Common myeloid progenitor, CD34-positive (primary cell): ENCODE results near the gene HSD11B2.

Experiments used
- CTCF ChIA-PET: fragments of 350-600 bp; sonication (Branson Sonifier 250); formaldehyde crosslinking; loops from one replicate; lab custom pipeline; 2021; ENCODE audit warnings: antibody characterized with exemption; lab: Charles Lee
- POLR2A ChIA-PET: fragments of 350-600 bp; sonication (Branson Sonifier 250); formaldehyde crosslinking; loops from one replicate; lab custom pipeline; 2021; ENCODE audit warnings: antibody characterized with exemption; lab: Charles Lee
- DNase-seq, 3 donors: peaks; one replicate each; pipeline versions ENCODE4 v3.0.0 to v3.0.0-alpha.2; 2013
- H3K27ac ChIP-seq, 2 experiments: 1 replicate in 1 of 2; 2 replicates in 1 of 2; pipeline ENCODE4 v1.7.0; 2013; ENCODE audit warnings: inconsistent platforms in 2 of 2, low read length in 2 of 2, mild to moderate bottlenecking in 2 of 2, low read depth in 1 of 2, moderate library complexity in 1 of 2; ENCODE audit not compliant: severe bottlenecking in 2 of 2, insufficient read depth in 1 of 2, poor library complexity in 1 of 2
- H3K27me3 ChIP-seq, 5 experiments: replicated peaks in 2 of 5; 1 replicate in 3 of 5; 2 replicates in 2 of 5; pipeline versions ENCODE4 v1.6.1 to v1.7.0; 2013; ENCODE audit warnings: low read length in 4 of 5, mild to moderate bottlenecking in 2 of 5, moderate library complexity in 2 of 5, inconsistent platforms in 1 of 5; ENCODE audit not compliant: insufficient read depth in 5 of 5, control insufficient read depth in 4 of 5
- H3K36me3 ChIP-seq, 4 experiments: 1 replicate in 2 of 4; 2 replicates in 2 of 4; pipeline versions ENCODE4 v1.6.1 to v1.7.0; 2013; ENCODE audit warnings: low read length in 3 of 4, control low read depth in 1 of 4, mild to moderate bottlenecking in 1 of 4; ENCODE audit not compliant: control insufficient read depth in 4 of 4, insufficient read depth in 4 of 4
- H3K4me1 ChIP-seq, 4 experiments: 1 replicate in 3 of 4; 2 replicates in 1 of 4; pipeline versions ENCODE4 v1.6.1 to v1.7.1; 2013; ENCODE audit warnings: low read length in 3 of 4, mild to moderate bottlenecking in 3 of 4, control low read depth in 1 of 4, inconsistent platforms in 1 of 4, moderate library complexity in 1 of 4; ENCODE audit not compliant: control insufficient read depth in 4 of 4, insufficient read depth in 4 of 4; ENCODE audit errors: control extremely low read depth in 1 of 4
- H3K4me3 ChIP-seq, 7 experiments: 1 replicate in 4 of 7; 2 replicates in 3 of 7; pipeline versions ENCODE4 v1.5.1 to v1.7.0; 2013; ENCODE audit warnings: mild to moderate bottlenecking in 7 of 7, low read length in 6 of 7, moderate library complexity in 6 of 7, inconsistent platforms in 2 of 7, low read depth in 2 of 7, control low read depth in 1 of 7; ENCODE audit not compliant: insufficient read depth in 4 of 7, control insufficient read depth in 1 of 7; ENCODE audit errors: extremely low read depth in 1 of 7
- H3K9me3 ChIP-seq, 5 experiments: 1 replicate in 4 of 5; 2 replicates in 1 of 5; pipeline versions ENCODE4 v1.6.1 to v1.7.1; 2013; ENCODE audit warnings: low read length in 4 of 5, mild to moderate bottlenecking in 2 of 5, inconsistent platforms in 1 of 5, low read depth in 1 of 5, moderate library complexity in 1 of 5; ENCODE audit not compliant: control insufficient read depth in 4 of 5, insufficient read depth in 2 of 5; ENCODE audit errors: control extremely low read depth in 1 of 5
- WGBS: methylation state at CpG from one replicate; pipeline ENCODE4 v1.1.5; 2013; ENCODE audit not compliant: insufficient coverage; 5-methylcytosine and 5-hydroxymethylcytosine counted together

The HSD11B2 gene

GRCh38 chr16:67399749-67400704, 30.9 kb upstream of the HSD11B2 start:
- POLR2A ChIA-PET = interaction anchor here (1.1 kb wide), 1 partner anchor 9 kb away, joined by 4 read pairs; no protein-coding TSS in a partner anchor
- H3K9me3 ChIP-seq = no peaks in the 10 kb centered on the region
- H3K4me3 ChIP-seq = no peak overlapping the region
- DNase-seq = no peak
- H3K27ac ChIP-seq = no peak overlapping the region
- H3K4me1 ChIP-seq = peaks cover 0 to 18% (median 13%) of the 10 kb centered on the region in 4 experiments
- peaks cover 0 to 15% (median 8%) of the 10 kb centered on the region in 5 experiments for H3K27me3 ChIP-seq
- H3K36me3 ChIP-seq = no peaks in the 10 kb centered on the region
- 85% methylated on average over 19 of the region's 19 CpGs for WGBS
- CTCF ChIA-PET = interaction anchor here (0.6 to 4.1 kb wide), 34 partner anchors 8 to 510 kb away, joined by 3 to 25 read pairs (median 6); partner anchors contain the start of gene ZDHHC1

- Histone ChIP-seq H3K4me1 (peaks cover 0 to 12% (median 9%) of the 10 kb centered on the region in 4 experiments), H3K9me3 (no peaks in the 10 kb centered on the region), H3K27ac (no peak overlapping the region), H3K27me3 (peaks cover 0 to 6% (median 2%) of the 10 kb centered on the region in 5 experiments), H3K36me3 (no peaks in the 10 kb centered on the region), H3K4me3 (no peak overlapping the region)
- DNase-seq = no peak
- ChIA-PET CTCF (interaction anchor here (1.1 to 4.1 kb wide), 13 partner anchors 9 to 140 kb away, joined by 3 to 25 read pairs (median 6); no protein-coding TSS in a partner anchor), POLR2A (no interaction called here)
- WGBS = 96% methylated on average over 9 of the region's 14 CpGs
Measured at GRCh38 chr16:67400901-67401300, 30.0 kb upstream of the HSD11B2 start.

- 68% methylated on average over 12 of the region's 12 CpGs for WGBS
- H3K4me3 ChIP-seq = no peak overlapping the region
- ChIA-PET CTCF (no interaction called here), POLR2A (no interaction called here)
- H3K4me1 ChIP-seq = peaks cover 0 to 12% (median 8%) of the 10 kb centered on the region in 4 experiments
- no peak for DNase-seq
- no peak overlapping the region for H3K27ac ChIP-seq
- no peaks in the 10 kb centered on the region for H3K9me3 ChIP-seq
- peaks cover 0 to 2% (median 0%) of the 10 kb centered on the region in 5 experiments for H3K27me3 ChIP-seq
- H3K36me3 ChIP-seq = no peaks in the 10 kb centered on the region
Measured at GRCh38 chr16:67403976-67404555, 26.9 kb upstream of the HSD11B2 start.

GRCh38 chr16:67404740-67405226, 26.1 kb upstream of the HSD11B2 start:
- POLR2A ChIA-PET = no interaction called here
- DNase-seq = no peak
- Histone ChIP-seq H3K36me3 (no peaks in the 10 kb centered on the region), H3K27me3 (peaks cover 0 to 2% (median 0%) of the 10 kb centered on the region in 5 experiments), H3K4me3 (no peak overlapping the region), H3K9me3 (no peaks in the 10 kb centered on the region), H3K4me1 (peaks cover 0 to 8% (median 5%) of the 10 kb centered on the region in 4 experiments), H3K27ac (no peak overlapping the region)
- CTCF ChIA-PET = interaction anchor here (0.9 to 1.2 kb wide), 3 partner anchors 20 to 144 kb away, joined by 3 to 4 read pairs (median 4); no protein-coding TSS in a partner anchor
- 100% methylated on average over 5 of the region's 5 CpGs for WGBS

- Histone ChIP-seq H3K27me3 (peaks cover 0 to 2% (median 0%) of the 10 kb centered on the region in 5 experiments), H3K4me1 (peaks cover 0 to 8% (median 4%) of the 10 kb centered on the region in 4 experiments), H3K4me3 (no peak overlapping the region), H3K27ac (no peak overlapping the region), H3K36me3 (no peaks in the 10 kb centered on the region), H3K9me3 (no peaks in the 10 kb centered on the region)
- ChIA-PET CTCF (interaction anchor here (0.9 to 1.2 kb wide), 3 partner anchors 20 to 145 kb away, joined by 3 to 4 read pairs (median 4); no protein-coding TSS in a partner anchor), POLR2A (no interaction called here)
- WGBS = 95% methylated on average over 8 of the region's 8 CpGs
- DNase-seq = no peak
Measured at GRCh38 chr16:67405336-67405735, 25.6 kb upstream of the HSD11B2 start.

GRCh38 chr16:67406111-67406971, 24.6 kb upstream of the HSD11B2 start:
- Histone ChIP-seq H3K27me3 (no peaks in the 10 kb centered on the region), H3K27ac (no peak overlapping the region), H3K4me1 (peaks cover 0 to 8% (median 4%) of the 10 kb centered on the region in 4 experiments), H3K36me3 (no peaks in the 10 kb centered on the region), H3K4me3 (no peak overlapping the region), H3K9me3 (no peaks in the 10 kb centered on the region)
- CTCF ChIA-PET = interaction anchor here (1.4 kb wide), 1 partner anchor 142 kb away, joined by 4 read pairs; no protein-coding TSS in a partner anchor
- POLR2A ChIA-PET = no interaction called here
- DNase-seq = no peak
- 96% methylated on average over 14 of the region's 18 CpGs for WGBS
